GM19193 (cell line): ENCODE results near the gene LAPTM5.

Experiments used
- POLR2A ChIP-seq: IDR thresholded peaks from 4 replicates; pipeline ENCODE4 v1.6.1; 2011; ENCODE audit not compliant: insufficient read depth, insufficient read length; ENCODE audit errors: extremely low read depth

Gene LAPTM5

GRCh38 chr1:30757352-30758120 is at the start of gene LAPTM5:
TSS of gene LAPTM5 (minus strand) at chr1:30757774. CDS start at chr1:30757745, 29 bp downstream.
- peak; percentile 95 for TF ChIP-seq POLR2A

DNA sequence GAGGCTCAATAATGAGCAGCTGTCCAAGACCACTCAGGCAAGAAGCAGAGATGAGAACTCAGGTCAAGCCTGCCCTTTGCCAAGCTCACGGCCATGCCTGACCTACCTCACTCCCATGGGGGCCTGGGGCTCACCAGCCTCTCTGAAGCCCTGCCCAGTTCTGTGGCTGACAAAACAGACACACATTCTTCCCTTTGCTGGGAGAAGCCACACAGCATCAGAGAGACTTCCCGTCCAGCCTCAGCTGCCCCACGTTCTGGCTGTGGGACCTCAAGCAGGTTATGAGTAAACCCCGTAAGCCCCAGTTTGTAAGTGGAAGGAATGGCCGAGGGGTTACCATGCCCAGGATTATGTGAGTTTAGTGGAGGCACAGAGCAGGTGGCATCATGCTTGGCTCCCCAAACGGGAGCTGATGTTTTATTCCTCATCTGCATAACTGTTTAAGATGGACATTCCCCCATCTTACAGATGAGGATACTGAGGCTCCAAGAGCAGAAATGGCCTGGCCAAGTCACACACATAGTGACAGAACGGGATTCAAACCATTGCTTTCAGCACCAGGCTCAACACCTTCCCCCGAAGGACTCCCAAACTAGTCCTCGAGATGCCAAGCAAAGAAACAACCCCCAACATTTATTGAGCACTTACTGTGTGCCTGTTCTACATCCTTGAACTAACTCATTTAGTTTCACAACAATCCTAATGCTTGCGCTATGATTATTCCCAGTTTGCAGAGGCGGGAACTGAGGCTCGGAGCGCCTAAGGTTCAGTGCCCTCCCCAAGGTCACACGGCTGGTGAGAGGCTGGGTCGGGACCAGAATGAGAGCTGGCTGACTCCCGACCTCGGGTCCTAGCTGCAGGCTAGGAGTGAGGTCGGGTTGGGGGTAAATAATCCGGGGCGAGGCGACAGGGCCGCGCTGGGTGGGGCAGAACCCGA is 49.1 kb upstream of the LAPTM5 start:
- TF ChIP-seq POLR2A: no peak

- no peak for TF ChIP-seq POLR2A
These were observed 47.9 kb upstream of the LAPTM5 start for GRCh38 chr1:30805304-30806003.

DNA sequence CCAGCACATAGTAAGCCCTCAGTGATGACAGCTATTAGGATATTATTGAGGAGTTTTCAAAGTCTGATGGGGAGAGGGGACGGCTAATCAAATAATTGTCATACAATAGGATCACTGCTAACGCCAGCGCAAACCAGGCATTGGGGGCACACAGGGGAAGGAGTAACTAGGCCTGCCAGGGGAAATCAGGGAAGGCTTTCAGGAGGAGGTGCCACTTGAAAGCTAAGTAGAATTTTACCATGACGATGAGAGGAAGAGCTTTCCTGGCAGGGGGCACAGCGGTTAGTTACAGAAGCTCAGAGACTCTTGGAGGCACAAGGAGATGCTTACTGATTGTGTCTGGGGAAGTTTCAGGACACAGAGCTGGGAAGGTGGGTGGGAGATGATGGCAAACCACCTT is 47.2 kb upstream of the LAPTM5 start:
- no peak for TF ChIP-seq POLR2A

- no peak for TF ChIP-seq POLR2A
These were observed 46.8 kb upstream of the LAPTM5 start for GRCh38 chr1:30804352-30804751.

- no peak for TF ChIP-seq POLR2A
These were observed 46.0 kb upstream of the LAPTM5 start for GRCh38 chr1:30803562-30803961.

DNA sequence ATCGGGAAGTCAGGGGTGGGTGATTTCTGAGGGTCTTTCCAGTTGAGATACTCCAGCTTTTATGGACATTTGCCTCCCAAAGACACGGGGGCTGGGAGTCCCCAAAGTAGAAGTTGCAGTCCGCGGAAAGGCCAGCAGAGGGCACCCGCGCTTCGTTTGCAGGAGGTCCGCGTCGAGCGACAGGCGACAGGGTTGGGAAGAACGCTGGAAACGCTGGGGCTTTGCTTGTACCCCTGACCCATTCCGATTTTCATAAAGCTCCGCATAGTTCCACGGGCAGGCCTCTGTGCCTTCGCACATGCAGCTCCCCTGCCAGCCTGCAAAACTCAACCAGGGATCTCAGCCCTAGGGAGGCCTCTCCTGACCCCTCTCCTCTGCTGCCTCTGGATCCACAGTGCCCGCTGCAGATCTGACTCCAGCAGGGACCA is 44.2 kb upstream of the LAPTM5 start:
- no peak for TF ChIP-seq POLR2A

GRCh38 chr1:30799233-30799511 is 41.6 kb upstream of the LAPTM5 start:
- no peak for TF ChIP-seq POLR2A

DNA sequence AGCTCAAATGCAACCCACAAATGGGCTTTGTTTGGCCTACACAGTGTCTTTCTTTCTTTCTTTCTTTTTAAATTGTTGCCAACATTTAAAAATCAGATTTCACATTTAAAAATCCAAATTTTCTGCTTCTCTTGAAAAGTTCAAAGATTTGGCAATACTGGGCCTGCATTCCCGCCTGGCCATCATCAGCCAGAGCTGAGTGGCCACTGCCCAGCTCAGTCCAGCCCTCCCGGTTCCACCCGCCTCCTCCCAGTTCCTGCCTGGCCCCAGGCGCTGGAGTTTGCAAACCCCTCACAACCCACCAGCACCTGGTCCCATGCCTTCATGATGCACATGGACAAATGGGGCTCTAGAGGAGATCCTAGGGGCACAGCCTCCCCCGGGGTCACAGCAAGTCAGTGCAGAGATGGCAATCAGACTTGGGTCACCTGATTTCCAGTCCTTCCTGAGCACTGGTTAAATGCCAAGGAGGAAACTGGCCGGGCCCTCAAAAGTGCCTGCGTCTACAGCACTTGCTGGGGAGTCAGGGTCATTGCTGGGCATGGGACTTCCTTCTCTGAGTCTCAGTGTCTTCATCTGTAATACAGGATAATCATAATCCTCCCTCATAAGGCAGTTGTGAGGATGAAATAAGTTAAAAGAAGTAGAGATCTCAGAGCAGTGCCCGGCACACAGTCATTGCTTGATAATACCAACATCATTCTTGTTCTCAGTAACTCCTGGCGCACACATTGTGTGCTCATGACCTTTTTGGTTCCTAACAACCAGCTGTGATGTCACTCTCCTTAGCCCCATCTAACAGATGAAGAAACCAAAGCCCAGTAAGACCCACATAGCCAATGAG is 41.0 kb upstream of the LAPTM5 start:
- no peak for TF ChIP-seq POLR2A

DNA sequence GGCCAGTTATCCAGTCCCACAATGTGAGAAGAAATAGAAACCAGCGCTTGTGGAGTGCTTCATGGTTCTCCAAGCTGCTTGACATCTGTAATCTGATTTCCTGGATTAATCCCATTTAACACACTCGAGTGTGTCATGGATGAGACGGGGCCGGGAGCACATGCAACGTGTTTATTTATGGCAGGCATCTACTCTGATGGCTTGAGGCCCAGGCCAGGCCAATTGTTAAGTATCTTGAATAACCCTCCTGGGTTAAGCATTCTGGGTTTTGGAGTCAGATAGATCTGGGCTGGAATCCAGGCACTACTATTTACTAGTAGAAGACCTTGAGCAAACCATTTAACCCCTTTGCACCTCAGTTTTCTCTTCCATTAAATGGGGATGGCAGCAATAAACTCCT is 37.5 kb upstream of the LAPTM5 start:
- TF ChIP-seq POLR2A: no peak

DNA sequence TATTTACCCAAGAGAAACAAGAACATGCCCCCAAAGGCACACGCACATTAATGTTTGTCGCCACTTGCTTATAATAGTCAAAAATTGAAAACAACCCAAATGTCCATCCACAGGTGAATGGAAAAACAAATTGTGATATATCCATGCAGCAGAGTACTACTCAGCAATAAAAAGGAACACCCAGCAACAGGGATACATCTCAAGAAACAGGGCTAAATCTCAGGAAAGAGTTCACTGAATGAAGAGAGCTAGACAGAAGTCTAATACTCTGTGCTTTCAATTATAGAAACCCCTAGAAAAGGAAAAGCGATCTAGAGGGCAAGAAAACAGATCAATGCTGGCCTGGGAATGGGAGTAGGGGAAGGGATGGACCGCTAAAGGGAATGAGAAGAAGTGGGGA is 36.7 kb upstream of the LAPTM5 start:
- TF ChIP-seq POLR2A: no peak

- no peak for TF ChIP-seq POLR2A
These were observed 35.6 kb upstream of the LAPTM5 start for GRCh38 chr1:30793209-30793608.

GRCh38 chr1:30791868-30792267 is 34.3 kb upstream of the LAPTM5 start:
- no peak for TF ChIP-seq POLR2A
